ENCODE results near the gene TINCR.

Gene TINCR

DNA sequence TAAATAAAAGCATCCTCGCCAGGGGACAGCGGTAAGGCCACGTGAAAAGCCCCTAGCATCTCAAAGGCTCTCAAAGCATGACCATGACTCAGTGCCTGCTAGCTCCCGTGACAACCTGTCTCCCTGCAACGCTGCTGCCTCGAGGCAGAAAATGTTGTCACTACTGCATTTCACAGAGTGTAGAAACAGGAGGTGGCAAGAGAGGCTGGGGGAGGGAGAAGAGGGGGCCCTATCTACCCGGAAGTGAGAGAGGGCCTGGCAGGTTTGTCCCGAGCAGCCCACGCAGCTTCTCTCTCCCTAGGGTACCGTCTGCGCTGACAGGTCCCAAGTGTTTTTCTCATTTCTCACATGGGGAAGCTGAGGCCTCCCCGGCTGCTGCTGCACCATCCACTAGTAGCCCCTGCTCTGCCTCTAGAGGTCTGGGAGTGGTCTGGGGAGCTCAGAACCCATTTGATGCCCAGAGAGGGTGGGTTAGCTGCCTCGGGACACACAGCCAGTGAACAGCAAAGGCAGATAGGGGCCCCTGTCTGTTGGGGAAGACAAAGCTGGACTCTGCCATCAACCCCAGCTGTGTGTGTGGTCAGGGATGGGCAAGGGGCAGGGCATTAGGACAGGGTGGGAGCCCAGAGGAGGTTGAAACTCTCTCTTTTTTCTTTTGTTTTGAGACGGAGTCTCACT lies 3.7 kb downstream of the TINCR start:
- DNase-seq (ENCODE audit: low spot score): no peak
- TF ChIP-seq, protein P1, sequence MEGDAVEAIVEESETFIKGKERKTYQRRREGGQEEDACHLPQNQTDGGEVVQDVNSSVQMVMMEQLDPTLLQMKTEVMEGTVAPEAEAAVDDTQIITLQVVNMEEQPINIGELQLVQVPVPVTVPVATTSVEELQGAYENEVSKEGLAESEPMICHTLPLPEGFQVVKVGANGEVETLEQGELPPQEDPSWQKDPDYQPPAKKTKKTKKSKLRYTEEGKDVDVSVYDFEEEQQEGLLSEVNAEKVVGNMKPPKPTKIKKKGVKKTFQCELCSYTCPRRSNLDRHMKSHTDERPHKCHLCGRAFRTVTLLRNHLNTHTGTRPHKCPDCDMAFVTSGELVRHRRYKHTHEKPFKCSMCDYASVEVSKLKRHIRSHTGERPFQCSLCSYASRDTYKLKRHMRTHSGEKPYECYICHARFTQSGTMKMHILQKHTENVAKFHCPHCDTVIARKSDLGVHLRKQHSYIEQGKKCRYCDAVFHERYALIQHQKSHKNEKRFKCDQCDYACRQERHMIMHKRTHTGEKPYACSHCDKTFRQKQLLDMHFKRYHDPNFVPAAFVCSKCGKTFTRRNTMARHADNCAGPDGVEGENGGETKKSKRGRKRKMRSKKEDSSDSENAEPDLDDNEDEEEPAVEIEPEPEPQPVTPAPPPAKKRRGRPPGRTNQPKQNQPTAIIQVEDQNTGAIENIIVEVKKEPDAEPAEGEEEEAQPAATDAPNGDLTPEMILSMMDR (IDR thresholded peaks at IDR 0.05; ENCODE audit: extremely low read depth, missing control alignments): no peak

DNA sequence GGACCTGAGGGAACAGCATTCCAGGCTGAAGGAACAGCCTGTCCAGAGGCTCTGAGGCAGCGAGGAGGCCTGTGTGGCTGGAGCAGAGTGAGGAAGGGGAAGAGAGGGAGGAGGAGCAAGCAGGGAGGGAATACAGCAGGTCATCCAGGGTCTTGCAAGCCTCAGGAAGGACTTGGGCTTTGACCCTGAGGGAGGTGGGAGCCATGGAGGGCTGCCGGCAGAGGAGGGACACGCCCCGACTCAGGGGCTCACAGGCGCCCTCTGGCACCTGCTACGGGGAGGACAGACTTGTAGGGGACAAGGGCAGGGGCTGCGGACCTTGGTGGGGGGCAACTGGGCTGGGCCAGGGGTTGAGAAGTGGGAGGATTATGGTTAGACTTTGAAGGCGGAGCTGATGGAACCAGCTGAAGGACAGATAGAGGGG lies 4.7 kb downstream of the TINCR start:
- TF ChIP-seq, protein P1 (IDR thresholded peaks at IDR 0.05; ENCODE audit: extremely low read depth, missing control alignments): no peak
- DNase-seq (ENCODE audit: low spot score): no peak

DNA sequence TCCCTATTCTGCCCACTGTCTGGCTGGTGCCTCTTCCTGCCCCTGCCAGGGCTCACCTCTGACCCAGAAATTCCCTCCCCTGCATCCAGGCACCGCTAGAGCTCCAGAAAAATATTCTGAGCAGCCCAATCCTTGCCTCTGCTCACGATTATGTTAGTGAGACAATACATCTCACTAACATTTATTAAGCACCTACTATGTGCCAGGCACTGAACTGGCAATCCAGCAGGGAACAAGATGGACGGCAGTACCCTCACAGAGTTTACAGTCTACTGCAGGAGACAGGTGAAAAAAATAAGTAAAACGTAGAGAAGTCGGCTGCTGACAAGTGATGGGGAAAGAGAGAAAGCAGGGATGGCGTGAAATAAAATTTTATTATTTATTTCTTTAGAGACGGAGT lies 5.5 kb downstream of the TINCR start:
- DNase-seq (ENCODE audit: low spot score): no peak
- TF ChIP-seq, protein P1 (IDR thresholded peaks at IDR 0.05; ENCODE audit: extremely low read depth, missing control alignments): no peak

DNA sequence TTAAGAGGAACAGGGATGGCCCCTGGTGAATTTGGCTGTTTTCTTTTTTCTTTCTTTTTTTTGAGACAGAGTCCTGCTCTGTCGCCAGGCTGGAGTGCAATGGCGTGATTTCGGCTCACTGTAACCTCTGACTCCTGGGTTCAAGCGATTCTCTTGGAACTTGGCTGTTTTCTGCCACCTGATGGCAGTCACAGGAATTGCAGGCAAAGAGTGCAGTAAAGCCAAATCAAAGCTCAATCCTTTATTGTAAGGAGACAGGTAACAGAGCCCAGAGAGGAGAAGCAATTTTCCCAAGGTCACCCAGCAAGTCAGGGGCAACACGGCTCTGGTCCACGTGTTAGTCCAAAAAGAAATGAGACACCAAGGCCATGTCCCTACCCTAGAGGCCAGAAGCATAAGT lies 6.2 kb downstream of the TINCR start:
- TF ChIP-seq, protein P1 (IDR thresholded peaks at IDR 0.05; ENCODE audit: extremely low read depth, missing control alignments): no peak
- DNase-seq (ENCODE audit: low spot score): no peak

DNA sequence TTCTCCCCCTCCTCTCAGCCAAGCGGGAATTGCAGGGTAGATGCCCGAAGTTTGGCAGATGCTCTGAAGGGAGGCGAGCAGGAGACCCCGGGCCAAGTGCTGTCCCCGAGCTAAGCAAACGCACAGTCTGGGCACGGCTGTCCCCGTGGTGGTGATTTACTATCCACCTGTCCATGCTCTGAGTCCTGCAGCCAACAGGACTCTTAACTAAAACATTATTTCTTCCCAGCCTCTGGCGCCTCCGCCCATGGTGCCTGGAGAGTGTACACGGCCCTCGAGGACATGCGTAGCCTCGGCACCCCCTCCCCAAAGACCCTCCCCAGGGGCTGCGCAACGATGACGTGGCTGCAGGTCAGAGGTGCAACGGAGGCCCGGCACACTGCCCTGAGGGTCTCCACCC lies 7.6 kb downstream of the TINCR start:
- DNase-seq (ENCODE audit: low spot score): no peak
- TF ChIP-seq, protein P1 (IDR thresholded peaks at IDR 0.05; ENCODE audit: extremely low read depth, missing control alignments): no peak

DNA sequence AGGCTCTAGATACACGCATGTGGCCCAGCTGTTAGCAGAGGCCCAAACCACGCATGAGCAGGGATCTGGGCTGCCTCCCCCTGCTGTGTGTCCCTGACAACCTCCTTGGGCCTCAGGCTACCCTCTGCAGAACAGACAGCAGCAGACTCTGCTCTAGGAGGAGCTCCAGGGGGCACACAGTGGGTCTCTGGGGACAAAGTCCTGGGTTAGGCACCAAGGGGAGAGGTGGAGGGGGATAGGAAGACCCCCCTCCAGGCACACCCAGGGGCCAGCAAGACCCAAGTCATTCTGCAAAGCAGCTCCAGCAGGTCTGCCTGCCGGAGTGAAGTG lies 8.0 kb downstream of the TINCR start:
- DNase-seq (ENCODE audit: low spot score): no peak

DNA sequence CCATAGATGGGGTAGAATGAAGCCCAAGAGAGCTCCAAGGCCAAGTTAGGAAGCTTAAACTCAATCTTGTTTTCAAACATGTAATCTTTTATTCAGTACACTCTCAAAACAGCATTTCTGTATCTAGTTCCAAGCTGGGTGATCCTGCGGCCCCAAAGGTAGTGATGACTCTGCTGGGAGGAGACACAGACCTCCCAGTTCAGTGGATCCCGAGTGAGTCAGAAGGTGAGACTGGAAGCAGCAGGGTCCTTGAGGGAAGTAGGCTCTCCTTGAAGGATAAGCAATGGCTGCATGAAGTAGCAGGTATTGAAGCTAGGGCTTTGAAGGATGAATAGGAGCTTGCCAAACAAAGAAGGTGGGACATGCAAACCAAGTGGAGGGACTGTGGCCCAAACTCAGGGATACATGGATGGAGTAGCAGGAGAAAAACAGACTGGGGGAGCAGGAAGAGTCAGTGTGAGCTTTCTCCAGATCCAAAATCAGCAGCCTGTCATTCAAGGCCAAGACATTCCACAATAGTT lies 9.6 kb downstream of the TINCR start:
- no peak for DNase-seq (ENCODE audit: low spot score)
- TF ChIP-seq, protein P1 (IDR thresholded peaks at IDR 0.05; ENCODE audit: extremely low read depth, missing control alignments): no peak

More for the DNA sequence above, 8.0 kb downstream of the TINCR start:
- TF ChIP-seq, protein P1 (IDR thresholded peaks at IDR 0.05; ENCODE audit: extremely low read depth, missing control alignments): no peak
